ENCODE data around the gene MIER3.

DNA sequence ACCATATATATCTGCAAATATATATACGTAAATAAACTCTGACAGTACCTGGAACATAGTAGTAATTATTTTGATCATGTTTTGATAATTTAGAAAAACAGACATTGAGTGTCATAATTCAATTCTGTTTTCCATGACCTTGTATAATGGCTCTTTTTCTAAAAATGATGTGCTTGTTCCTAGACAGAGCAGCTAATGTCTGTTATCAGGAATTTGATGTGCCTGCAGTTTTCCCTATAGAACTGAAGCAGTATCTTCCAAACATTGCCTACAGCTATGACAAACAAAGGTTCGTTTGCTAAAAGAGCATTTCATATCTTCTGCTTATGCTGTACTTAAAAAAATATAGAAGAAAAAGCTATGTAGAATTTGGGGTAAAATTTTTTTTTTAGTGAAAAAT lies 37.2 kb downstream of the MIER3 start:
- TF ChIP-seq, protein P1, sequence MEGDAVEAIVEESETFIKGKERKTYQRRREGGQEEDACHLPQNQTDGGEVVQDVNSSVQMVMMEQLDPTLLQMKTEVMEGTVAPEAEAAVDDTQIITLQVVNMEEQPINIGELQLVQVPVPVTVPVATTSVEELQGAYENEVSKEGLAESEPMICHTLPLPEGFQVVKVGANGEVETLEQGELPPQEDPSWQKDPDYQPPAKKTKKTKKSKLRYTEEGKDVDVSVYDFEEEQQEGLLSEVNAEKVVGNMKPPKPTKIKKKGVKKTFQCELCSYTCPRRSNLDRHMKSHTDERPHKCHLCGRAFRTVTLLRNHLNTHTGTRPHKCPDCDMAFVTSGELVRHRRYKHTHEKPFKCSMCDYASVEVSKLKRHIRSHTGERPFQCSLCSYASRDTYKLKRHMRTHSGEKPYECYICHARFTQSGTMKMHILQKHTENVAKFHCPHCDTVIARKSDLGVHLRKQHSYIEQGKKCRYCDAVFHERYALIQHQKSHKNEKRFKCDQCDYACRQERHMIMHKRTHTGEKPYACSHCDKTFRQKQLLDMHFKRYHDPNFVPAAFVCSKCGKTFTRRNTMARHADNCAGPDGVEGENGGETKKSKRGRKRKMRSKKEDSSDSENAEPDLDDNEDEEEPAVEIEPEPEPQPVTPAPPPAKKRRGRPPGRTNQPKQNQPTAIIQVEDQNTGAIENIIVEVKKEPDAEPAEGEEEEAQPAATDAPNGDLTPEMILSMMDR (IDR thresholded peaks at IDR 0.05; ENCODE audit: poor library complexity, severe bottlenecking) = no peak
- TF ChIP-seq EP300 (conservative IDR thresholded peaks at IDR 0.05; ENCODE audit: poor library complexity, severe bottlenecking) (no peak), MXI1 (conservative IDR thresholded peaks at IDR 0.05; ENCODE audit: poor library complexity, severe bottlenecking) (no peak), EZH2 (IDR thresholded peaks at IDR 0.05; ENCODE audit: borderline replicate concordance, insufficient read depth, low read length, poor library complexity, severe bottlenecking) (no peak), POLR2AphosphoS5 (IDR thresholded peaks at IDR 0.05) (no peak), SMC3 (conservative IDR thresholded peaks at IDR 0.05; ENCODE audit: poor library complexity) (no peak)
- TF ChIP-seq, protein P2, sequence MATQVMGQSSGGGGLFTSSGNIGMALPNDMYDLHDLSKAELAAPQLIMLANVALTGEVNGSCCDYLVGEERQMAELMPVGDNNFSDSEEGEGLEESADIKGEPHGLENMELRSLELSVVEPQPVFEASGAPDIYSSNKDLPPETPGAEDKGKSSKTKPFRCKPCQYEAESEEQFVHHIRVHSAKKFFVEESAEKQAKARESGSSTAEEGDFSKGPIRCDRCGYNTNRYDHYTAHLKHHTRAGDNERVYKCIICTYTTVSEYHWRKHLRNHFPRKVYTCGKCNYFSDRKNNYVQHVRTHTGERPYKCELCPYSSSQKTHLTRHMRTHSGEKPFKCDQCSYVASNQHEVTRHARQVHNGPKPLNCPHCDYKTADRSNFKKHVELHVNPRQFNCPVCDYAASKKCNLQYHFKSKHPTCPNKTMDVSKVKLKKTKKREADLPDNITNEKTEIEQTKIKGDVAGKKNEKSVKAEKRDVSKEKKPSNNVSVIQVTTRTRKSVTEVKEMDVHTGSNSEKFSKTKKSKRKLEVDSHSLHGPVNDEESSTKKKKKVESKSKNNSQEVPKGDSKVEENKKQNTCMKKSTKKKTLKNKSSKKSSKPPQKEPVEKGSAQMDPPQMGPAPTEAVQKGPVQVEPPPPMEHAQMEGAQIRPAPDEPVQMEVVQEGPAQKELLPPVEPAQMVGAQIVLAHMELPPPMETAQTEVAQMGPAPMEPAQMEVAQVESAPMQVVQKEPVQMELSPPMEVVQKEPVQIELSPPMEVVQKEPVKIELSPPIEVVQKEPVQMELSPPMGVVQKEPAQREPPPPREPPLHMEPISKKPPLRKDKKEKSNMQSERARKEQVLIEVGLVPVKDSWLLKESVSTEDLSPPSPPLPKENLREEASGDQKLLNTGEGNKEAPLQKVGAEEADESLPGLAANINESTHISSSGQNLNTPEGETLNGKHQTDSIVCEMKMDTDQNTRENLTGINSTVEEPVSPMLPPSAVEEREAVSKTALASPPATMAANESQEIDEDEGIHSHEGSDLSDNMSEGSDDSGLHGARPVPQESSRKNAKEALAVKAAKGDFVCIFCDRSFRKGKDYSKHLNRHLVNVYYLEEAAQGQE (IDR thresholded peaks at IDR 0.05; ENCODE audit: borderline replicate concordance) = no peak
